Hepatocyte (in vitro differentiated cells): ENCODE results near the gene PTPRD. TPM values are rescaled to one million over a fixed set of nuclear protein-coding genes. Genes with fewer than 3 reads are reported as not detected.

Experiments
- DNase-seq: peaks from one replicate; pipeline ENCODE4 v3.0.0-alpha.2; 2016; ENCODE audit warnings: low spot score
- H2AFZ ChIP-seq: fragments of 200-600 bp; sonication (generic); 2 replicates; pipeline ENCODE4 v1.6.0; 2016; ENCODE audit warnings: antibody characterized with exemption, mild to moderate bottlenecking
- H3K27ac ChIP-seq: fragments of 200-600 bp; sonication (generic); 2 replicates; pipeline ENCODE4 v1.5.1; 2016; ENCODE audit warnings: mild to moderate bottlenecking
- H3K27me3 ChIP-seq: fragments of 200-600 bp; sonication (generic); 2 replicates; pipeline ENCODE4 v1.6.1; 2016
- H3K36me3 ChIP-seq: fragments of 200-600 bp; sonication (generic); replicated peaks from 2 replicates; pipeline ENCODE4 v1.5.1; 2016; ENCODE audit warnings: low read depth; ENCODE audit not compliant: insufficient read depth
- H3K4me1 ChIP-seq: fragments of 200-600 bp; sonication (generic); 2 replicates; pipeline ENCODE4 v1.5.1; 2016; ENCODE audit warnings: mild to moderate bottlenecking, moderate library complexity; ENCODE audit not compliant: insufficient read depth
- H3K4me2 ChIP-seq: fragments of 200-600 bp; sonication (generic); 2 replicates; pipeline ENCODE4 v1.6.0; 2016
- H3K4me3 ChIP-seq: fragments of 200-600 bp; sonication (generic); 2 replicates; pipeline ENCODE4 v1.5.1; 2016; ENCODE audit warnings: mild to moderate bottlenecking
- H3K79me2 ChIP-seq: fragments of 200-600 bp; sonication (generic); 2 replicates; pipeline ENCODE4 v1.6.0; 2017; ENCODE audit warnings: mild to moderate bottlenecking
- H3K9me2 ChIP-seq: fragments of 200-600 bp; sonication (generic); replicated peaks from 2 replicates; pipeline ENCODE4 v1.6.0; 2017; ENCODE audit warnings: mild to moderate bottlenecking; ENCODE audit not compliant: insufficient read depth
- H3K9me3 ChIP-seq: fragments of 200-600 bp; sonication (generic); 2 replicates; pipeline ENCODE4 v1.5.1; 2016; ENCODE audit warnings: low read depth, mild to moderate bottlenecking
- H4K20me1 ChIP-seq: fragments of 200-600 bp; sonication (generic); 2 replicates; pipeline ENCODE4 v1.6.0; 2016; ENCODE audit warnings: mild to moderate bottlenecking; ENCODE audit not compliant: insufficient read depth, poor library complexity, severe bottlenecking
- EZH2 ChIP-seq: fragments of 200-600 bp; sonication (generic); IDR thresholded peaks from 2 replicates; pipeline ENCODE4 v1.6.1; 2016; ENCODE audit warnings: antibody characterized with exemption, mild to moderate bottlenecking, borderline replicate concordance
- EZH2phosphoT487 ChIP-seq: fragments of 200-600 bp; sonication (generic); IDR thresholded peaks from one replicate; pipeline ENCODE4 v1.6.1; 2018; ENCODE audit warnings: antibody characterized with exemption, mild to moderate bottlenecking, low read depth, moderate library complexity; ENCODE audit not compliant: unreplicated experiment, severe bottlenecking
- WGBS: methylation state at CpG from one replicate; pipeline ENCODE4 v1.1.6; 2016; ENCODE audit warnings: low lambda C conversion rate; ENCODE audit errors: missing lambda C conversion rate; 5-methylcytosine and 5-hydroxymethylcytosine counted together
- polyA plus RNA-seq: library from polyadenylated mRNA; unstranded; fragments of >200 nt; fragmentation: Nextera tagmentation; extraction: Ambion mirVana; gene quantifications from 2 replicates; pipeline ENCODE4 v1.2.1, GENCODE V29; 2016
- total RNA-seq: library from RNA; depleted of rRNA; stranded (reverse); fragments of >200 nt; gene quantifications from 2 replicates; pipeline ENCODE4 v1.2.3, GENCODE V29; 2014
- TF ChIP-seq, protein P1 (sequence below): fragments of 200-600 bp; sonication (generic); IDR thresholded peaks from 2 replicates; pipeline ENCODE4 v1.5.1; 2016; ENCODE audit warnings: antibody characterized with exemption, mild to moderate bottlenecking; ENCODE audit not compliant: poor library complexity

The PTPRD gene
- total and polyA plus RNA-seq, 2 experiments from 2014 or later = 6.5 to 77.6 TPM

DNA sequence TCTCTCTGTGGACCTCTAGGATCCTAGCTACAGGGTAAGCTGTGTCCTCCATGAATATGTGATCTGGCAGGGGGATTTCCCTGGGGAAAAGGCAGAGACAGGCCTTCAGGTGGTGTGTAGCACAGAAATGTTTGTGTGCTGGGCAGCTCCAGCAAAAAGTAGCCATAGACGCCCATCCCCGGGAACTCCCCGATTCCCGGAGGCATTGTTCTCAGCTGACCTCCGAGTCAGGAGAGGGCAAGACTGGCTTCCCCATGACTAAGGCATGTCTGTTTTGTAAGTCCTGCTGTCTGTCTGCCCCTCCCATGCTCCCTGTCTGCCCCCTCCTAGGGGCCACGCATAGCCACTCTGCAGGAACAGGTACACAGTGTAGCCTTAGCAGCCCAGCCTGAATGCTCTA lies 834.5 kb downstream of the PTPRD start:
- Histone ChIP-seq H3K9me2 (no peaks in the 10 kb centered on the region), H3K27ac (no peak overlapping the region), H2AFZ (no peak overlapping the region), H3K4me2 (no peak overlapping the region), H3K36me3 (no peaks in the 10 kb centered on the region), H3K4me3 (no peak overlapping the region), H3K4me1 (no peaks in the 10 kb centered on the region), H4K20me1 (no peaks in the 10 kb centered on the region), H3K79me2 (no peaks in the 10 kb centered on the region), H3K27me3 (no peaks in the 10 kb centered on the region), H3K9me3 (no peaks in the 10 kb centered on the region)
- WGBS = 83% methylated on average over 6 of the region's 6 CpGs
- DNase-seq = no peak
- TF ChIP-seq, protein P1, sequence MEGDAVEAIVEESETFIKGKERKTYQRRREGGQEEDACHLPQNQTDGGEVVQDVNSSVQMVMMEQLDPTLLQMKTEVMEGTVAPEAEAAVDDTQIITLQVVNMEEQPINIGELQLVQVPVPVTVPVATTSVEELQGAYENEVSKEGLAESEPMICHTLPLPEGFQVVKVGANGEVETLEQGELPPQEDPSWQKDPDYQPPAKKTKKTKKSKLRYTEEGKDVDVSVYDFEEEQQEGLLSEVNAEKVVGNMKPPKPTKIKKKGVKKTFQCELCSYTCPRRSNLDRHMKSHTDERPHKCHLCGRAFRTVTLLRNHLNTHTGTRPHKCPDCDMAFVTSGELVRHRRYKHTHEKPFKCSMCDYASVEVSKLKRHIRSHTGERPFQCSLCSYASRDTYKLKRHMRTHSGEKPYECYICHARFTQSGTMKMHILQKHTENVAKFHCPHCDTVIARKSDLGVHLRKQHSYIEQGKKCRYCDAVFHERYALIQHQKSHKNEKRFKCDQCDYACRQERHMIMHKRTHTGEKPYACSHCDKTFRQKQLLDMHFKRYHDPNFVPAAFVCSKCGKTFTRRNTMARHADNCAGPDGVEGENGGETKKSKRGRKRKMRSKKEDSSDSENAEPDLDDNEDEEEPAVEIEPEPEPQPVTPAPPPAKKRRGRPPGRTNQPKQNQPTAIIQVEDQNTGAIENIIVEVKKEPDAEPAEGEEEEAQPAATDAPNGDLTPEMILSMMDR = no peak
- no peak for TF ChIP-seq EZH2phosphoT487
- no peak for TF ChIP-seq EZH2

DNA sequence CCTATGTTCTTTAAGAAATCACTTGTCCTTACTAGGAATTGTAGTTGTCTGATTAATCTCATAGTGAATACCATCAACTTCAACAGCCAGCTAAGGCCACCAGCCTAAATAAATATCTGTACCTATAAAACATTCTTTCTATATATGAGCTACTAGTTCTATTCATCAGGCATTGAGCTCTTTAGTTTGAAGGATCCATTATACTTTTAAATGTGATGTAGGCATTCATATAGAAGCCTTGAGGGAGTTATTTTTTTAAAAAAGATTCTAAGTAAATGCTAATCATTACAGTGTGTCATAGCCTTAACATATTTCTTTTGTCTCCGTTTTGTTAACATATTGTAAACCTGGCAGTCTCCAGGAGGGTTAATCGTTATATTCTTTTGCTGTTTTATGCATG lies 838.3 kb downstream of the PTPRD start:
- Histone ChIP-seq H3K36me3 (no peaks in the 10 kb centered on the region), H3K4me1 (no peaks in the 10 kb centered on the region), H3K9me3 (no peaks in the 10 kb centered on the region), H3K27ac (no peak overlapping the region), H3K4me2 (no peak overlapping the region), H3K79me2 (no peaks in the 10 kb centered on the region), H2AFZ (no peak overlapping the region), H3K9me2 (no peaks in the 10 kb centered on the region), H3K27me3 (no peaks in the 10 kb centered on the region), H3K4me3 (no peak overlapping the region), H4K20me1 (no peaks in the 10 kb centered on the region)
- WGBS = 69% methylated on average over 2 of the region's 2 CpGs
- no peak for TF ChIP-seq EZH2phosphoT487
- TF ChIP-seq EZH2 = no peak
- TF ChIP-seq, protein P1 = no peak
- no peak for DNase-seq

DNA sequence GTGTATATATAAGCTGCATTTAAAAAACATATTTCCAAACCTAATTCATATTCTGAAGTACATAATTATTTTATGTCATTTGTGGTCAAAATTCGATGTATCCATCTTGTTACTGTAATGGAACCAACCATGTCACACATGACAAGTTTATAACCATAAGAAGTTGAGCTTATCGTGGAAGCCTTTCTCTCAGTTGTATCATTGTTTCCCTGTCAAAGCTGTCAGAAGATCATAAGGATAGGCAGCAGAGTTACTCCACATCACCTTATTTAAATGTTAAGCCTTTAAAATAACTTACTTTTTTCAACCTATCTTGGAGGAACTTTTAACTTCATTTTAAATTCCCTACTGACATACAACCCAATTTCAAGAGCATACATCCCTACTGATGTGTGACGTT lies 841.5 kb downstream of the PTPRD start:
- Histone ChIP-seq H3K9me2 (no peaks in the 10 kb centered on the region), H3K27ac (no peak overlapping the region), H3K4me1 (no peaks in the 10 kb centered on the region), H3K4me2 (no peak overlapping the region), H3K4me3 (no peak overlapping the region), H2AFZ (no peak overlapping the region), H3K36me3 (no peaks in the 10 kb centered on the region), H4K20me1 (no peaks in the 10 kb centered on the region), H3K79me2 (no peaks in the 10 kb centered on the region), H3K27me3 (no peaks in the 10 kb centered on the region), H3K9me3 (no peaks in the 10 kb centered on the region)
- DNase-seq = no peak
- 85% methylated on average over 3 of the region's 3 CpGs for WGBS
- TF ChIP-seq EZH2phosphoT487 (no peak), EZH2 (no peak)
- TF ChIP-seq, protein P1 = no peak

DNA sequence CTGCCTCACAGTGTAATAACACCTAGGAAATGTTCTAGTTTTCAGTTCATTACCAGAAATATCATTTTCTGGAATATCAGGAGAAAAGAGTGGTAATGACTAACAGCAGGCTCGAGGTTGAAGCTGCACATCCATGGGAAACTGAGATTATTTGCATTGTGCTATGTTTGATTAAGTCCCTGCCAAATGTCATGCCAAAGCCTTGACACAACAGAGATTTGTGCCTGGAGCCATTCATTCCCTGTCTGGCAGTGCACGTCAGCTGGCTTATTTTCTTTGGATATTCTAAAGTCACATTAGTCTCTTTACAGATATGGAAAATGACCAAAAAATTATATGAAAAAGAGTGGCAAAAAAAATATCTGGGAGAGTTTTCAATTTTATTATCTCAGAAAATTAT lies 848.0 kb downstream of the PTPRD start:
- no peak for DNase-seq
- Histone ChIP-seq H3K27me3 (no peaks in the 10 kb centered on the region), H3K9me3 (no peaks in the 10 kb centered on the region), H3K4me3 (no peak overlapping the region), H3K79me2 (no peaks in the 10 kb centered on the region), H4K20me1 (no peaks in the 10 kb centered on the region), H2AFZ (no peak overlapping the region), H3K4me1 (no peaks in the 10 kb centered on the region), H3K36me3 (no peaks in the 10 kb centered on the region), H3K4me2 (no peak overlapping the region), H3K27ac (no peak overlapping the region), H3K9me2 (no peaks in the 10 kb centered on the region)
- TF ChIP-seq EZH2phosphoT487 (no peak), EZH2 (no peak)
- TF ChIP-seq, protein P1 = no peak
- WGBS = 58% methylated on average over 2 of the region's 2 CpGs
